Activated CD4-positive, alpha-beta T cell treated with anti-CD3 and anti-CD28 coated beads, Interleukin-2, amount 50 U/mL, for 16 hours (primary cell): ENCODE data around the gene MEGF11.
"Not testable (repeated sequence)": the region's sequence is repeated elsewhere in the genome, so short reads cannot be mapped to it uniquely, and the experiment has no call there.

Experiments
- DNase-seq: peaks from one replicate; pipeline ENCODE4 v3.0.0-alpha.2; 2020

MEGF11 gene

DNA sequence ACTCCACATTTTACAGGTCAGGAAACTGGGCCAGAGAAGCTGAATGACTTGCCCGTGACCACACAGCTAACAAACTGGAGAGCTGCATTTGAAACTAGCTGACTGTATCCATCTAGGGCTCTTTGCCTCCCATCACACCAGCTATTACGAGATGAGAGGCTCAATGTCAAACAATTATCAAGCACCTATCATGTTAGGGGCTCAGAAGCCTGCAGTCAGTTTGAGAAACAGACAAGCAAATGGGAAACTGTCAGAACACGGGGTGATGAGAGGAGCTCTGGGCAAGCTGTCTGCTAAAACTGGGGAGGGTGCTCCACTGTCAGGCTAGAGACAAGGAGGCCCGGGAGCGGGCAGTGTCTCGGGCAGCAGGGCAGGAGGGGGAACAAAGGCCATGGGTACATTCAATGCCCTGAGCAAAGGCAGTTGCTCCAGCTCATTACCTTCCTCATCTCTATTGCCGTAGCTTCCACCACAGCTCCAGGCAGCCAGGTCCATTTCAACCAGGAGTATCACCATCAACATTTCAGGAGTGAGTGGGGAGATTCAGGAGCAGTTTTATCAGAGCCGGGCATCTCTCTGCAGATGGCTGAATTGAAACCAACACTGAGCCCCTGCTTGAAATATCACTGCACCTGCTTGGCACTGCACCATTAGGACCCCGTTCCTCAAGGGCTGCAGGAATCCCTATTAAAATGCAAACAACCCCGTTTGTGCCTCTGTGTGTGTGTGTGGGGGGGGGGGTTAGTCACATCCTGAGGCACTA, 261.6 kb downstream of the MEGF11 start:
- no peak for DNase-seq

DNA sequence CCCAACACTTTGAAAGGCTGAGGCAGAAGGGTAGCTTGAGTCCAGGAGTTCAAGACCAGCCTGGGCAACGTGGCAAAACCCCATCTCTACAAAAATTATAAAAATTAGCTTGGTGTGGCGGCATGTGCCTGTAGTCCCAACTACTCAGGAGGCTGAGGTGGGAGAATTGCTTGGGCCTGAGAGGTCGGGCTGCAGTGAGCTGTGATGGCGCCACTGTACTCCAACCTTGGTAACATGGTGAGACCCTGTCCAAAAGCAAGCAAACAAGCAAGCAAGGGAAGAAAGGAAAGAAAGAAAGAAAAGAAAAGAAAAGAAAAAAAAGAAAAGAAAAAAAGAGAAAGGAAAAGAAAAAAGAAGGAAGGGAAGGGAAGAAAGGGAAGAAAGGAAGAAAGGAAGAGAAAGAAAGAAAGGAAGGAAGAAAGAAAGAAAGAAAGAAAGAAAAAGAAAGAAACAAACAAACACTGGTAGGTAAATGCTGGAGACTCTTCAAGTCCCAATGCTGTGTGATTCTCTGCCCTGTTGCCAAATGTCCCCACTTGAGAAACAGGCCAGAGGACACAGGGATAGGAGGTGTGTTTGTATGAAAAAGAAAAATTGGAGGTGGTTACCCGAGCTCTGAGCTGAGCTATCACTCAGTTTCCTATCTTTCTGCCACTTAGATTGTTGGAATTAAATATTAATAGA, 263.1 kb downstream of the MEGF11 start:
- no peak for DNase-seq

GRCh38 chr15:65987100-65987499, 266.4 kb downstream of the MEGF11 start:
- no peak for DNase-seq

GRCh38 chr15:65986416-65986815, 267.1 kb downstream of the MEGF11 start:
- no peak for DNase-seq

DNA sequence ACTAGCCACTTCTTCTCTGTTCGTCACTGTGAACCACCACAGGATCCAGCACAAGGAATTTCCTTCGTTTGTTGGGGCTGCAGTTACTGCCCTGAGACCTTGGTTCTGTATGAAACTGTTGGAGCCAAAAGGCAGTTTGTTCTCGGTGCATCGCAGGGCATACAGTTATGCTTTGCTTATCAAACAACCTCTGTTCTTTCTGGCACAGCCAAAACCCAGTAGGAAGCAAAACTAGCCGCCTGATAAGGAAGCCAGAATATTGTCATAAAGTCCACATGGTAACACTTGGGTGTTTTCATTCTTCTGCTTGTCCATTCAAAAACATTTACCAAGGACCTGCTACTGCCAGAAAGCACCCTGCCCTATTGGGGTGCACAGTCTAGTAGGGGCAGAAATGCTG, 268.2 kb downstream of the MEGF11 start:
- DNase-seq, result no peak

DNA sequence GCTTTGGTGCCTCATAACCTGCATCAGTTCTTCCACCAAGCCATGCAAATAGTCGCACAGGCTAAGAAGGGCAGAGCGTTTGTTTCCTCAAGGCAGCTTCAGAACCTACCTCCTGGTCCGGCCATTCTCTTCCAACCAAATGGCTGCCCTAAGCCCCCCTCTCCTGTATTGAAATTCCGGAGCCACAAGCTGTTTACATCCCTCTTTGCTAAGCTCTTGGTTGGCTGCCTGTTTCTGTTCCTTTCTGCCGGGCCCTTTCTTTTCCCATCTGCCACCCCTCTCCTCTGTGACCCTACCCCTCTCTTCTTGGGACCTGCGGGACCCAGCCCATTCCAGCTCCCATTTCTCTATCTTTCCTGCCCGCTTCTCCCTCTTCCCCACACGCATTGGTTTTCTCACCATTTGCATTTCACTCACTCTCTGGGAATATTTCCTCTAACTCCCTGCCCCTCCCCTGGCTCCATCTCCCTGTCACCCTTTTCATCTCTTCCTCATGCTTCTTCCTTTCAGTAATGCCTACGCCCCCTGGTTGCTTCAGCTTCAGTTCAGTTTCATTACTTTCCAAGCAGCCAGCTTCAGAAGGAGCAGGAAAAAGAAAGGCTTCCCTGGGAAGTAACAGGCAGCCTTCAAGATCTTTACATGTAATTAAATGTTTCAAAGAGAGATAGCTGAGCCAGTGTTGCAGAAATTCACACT, 270.8 kb downstream of the MEGF11 start:
- DNase-seq, result no peak

DNA sequence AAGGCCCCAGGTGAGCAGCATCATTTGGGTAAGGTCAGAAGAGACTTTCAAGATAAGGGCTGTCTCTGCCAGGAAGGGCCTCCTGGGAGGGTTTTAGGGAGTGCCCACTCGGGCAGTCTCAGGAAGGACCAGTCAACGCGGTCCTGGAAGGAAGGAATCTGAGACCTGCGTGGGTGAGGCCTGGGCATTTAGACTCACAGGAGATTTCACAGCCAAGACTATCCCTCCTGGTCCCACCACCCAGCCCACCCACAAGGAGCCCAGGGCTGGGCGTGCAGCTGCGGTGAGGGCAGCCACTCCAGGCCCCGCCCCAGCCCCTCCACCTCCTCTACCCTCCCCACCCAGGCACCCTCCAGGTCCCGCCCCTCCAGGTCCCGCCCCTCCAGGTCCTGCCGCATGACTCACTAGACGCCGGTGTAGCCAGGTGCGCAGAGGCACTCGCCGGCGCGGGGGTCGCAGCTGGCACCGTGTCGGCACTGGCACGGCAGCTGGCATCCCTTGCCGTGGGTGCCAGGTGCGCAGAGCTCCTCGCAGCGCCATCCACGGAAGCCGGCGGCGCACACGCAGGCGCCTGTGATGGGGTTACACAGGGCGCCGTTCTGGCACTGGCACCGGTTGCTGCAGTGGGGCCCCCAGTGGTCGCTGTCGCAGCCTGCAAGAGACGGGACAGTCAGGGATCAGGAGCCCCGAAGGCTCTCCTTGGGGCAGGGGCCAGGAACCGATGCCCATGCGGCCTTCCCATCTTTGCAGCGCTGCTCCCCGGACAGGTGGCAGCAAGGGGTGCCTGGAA, 271.5 kb downstream of the MEGF11 start:
- peak; percentile 28 for DNase-seq

DNA sequence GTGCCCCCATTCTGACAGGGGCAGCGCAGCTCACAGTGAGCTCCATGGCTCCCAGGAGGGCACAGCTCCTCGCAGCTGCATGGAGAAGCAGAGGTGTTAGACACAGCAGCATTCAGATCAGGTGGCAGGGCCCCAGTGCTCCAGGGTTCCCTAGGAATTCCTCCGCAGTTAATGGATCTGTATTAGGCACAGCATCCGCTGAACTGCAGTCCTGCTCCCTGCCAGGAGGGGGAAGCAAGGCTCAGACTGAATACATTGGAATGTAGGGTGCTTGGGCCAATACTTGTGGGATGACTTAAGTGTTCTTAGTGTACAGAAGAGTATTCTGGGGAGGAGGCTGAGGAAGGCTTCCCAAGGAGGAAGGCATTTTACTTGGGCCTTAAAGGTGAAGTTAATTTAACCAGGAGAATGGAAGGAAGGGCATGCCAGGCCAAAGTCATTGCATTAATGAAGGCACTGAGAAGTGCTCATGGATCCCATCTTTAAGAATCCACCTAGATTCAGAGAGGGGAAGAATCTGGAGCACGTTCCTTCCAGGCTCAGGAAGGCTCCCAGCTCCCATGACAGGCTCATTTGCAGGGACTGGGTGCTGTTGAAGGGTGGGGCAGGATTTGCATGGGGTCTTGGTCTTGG, 272.6 kb downstream of the MEGF11 start:
- DNase-seq, result peak; percentile 23

- no peak for DNase-seq
These were observed 273.7 kb downstream of the MEGF11 start for GRCh38 chr15:65979837-65980236.

DNA sequence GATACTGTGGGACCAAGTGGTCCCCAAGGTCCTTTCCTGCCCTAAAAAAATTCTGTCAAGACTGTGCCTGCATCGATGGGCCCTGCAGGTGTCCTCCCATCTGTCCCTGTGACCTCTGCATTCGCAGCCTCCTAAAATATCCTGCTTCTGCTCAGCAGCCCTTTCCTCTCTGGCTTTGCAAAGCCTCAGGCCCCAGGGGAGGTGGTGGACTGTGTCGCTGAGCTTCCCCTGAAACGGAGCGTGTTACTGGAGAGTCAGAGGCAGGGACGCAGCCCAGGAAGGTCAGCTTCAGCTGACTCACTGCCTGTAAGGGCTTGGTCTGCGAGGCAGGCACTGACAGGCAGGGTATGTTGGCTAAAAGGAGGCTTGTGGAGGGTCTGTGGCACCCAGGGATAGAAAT, 274.2 kb downstream of the MEGF11 start:
- no peak for DNase-seq

DNA sequence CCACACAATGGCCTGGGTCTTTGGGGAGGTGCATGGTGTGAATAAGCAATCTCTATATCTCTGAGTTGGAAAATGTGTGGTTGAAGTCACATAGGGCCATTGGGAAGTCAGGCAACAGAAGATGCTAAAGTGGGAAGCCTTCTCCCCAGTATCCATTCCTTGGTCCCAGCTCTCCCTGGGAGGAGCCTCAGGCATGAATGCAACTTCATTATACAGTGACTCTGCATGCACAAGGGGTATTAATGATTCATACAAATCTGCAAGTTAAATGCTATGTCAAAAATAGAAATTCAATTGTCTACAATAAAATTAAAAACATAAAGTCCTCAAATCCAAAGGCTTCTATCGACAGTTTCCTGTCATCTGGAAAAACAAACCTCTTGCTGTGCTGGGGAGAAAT, 275.4 kb downstream of the MEGF11 start:
- DNase-seq, result no peak

- not testable (repeated sequence) for DNase-seq
These were observed 277.4 kb downstream of the MEGF11 start for GRCh38 chr15:65976196-65976595.

GRCh38 chr15:65971741-65971995, 281.9 kb downstream of the MEGF11 start:
- DNase-seq, result no peak

DNA sequence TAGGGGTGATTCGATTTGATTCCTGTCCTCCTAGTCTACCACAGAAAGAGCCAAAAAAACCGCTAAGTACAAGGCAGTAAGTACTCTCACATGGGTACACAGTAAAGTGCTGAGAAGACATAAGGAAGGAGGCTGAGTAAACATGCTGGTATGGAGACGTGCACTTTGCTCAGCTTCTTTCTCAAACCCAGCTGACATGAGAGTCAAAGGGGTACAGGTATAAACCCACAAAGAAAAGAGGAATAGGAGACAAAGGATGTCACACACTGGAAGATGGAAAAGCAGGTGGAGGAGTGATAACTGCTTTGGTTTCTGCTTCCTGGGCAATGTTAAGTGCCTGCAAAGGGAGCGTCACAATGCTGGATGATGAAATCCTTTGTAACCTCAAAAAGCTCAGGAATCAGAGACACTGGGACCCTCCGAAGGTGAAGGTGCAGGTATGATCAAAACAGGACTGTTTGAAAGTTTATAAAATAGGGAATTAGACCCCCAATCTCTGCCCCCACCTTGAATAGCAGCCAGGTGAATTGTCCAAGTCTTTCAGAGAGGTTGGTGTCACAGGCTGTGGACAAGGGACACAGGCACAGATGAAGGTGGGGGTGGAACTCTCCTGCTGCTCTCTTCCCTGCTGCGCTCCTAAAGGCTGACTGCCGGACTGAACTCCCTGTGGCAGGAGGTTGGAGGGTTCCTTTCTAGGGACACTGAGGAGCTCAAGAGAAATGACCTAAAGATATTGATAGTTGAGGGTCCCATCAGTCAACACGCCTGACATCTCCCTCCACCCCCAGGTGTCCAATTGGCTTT, 282.4 kb downstream of the MEGF11 start:
- no peak for DNase-seq

DNA sequence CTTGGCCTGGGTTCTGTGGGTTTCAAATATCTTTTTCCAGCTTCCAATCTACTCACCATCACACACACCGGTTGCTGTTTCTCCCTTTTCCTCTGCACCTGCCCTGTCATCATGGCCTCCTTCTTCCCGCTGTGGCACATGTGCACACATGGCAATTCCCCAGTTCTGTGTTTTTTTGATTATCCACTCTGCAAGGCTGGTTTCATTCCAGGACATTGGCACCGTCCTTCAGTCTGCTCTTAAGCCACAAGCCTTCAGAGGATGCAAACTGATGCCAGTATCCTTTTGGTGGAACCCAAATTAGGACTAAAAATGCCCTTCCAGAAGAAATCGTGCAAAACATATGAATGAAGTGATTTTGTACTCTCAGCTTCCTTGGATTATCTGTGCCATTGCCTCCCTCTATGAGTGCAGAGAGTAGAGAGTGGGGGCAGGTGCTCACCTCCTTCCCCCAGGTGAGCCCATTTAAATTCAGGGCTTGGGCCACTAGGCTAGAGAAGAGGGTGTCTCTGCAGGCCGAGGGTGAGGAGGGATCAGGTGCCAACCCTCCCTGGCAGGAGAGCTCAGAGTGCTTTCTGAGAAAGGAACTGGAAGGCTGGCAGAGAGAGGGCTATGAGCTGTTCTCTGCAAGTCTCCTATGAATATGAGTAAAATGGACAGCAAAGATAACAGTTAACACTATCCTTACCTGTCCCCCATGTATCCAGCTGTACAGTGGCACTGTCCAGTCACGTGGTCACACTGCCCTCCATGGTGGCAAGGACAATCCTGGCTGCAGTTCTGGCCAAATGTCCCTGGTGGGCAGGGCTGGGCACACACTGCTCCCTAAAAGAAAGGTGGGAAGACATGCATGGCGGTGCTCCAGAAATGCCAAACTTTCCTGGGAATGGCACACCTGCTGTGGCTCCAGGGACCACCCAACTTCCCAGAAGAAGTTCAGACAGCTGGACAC, 283.4 kb downstream of the MEGF11 start:
- DNase-seq, result no peak

DNA sequence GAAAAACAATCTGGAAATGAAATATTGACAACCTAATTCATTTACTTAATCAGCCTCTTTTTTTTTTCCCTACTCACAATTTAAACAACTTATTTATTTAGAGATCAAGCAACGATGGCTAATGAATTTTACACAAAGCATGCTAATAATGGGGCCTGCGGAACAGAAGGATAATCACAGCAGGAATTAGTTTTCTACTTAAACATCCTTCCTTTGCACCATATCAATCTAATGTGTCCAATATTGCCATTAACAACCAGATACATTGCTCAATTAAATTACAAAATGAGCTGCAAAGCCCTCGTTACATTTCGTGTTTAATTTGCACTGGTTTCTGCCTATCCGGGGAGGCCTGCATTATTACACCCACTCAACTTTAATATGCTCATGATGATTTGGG, 285.0 kb downstream of the MEGF11 start:
- no peak for DNase-seq

GRCh38 chr15:65964792-65965433, 288.6 kb downstream of the MEGF11 start:
- no peak for DNase-seq

GRCh38 chr15:65963911-65964482, 289.6 kb downstream of the MEGF11 start:
- no peak for DNase-seq

DNA sequence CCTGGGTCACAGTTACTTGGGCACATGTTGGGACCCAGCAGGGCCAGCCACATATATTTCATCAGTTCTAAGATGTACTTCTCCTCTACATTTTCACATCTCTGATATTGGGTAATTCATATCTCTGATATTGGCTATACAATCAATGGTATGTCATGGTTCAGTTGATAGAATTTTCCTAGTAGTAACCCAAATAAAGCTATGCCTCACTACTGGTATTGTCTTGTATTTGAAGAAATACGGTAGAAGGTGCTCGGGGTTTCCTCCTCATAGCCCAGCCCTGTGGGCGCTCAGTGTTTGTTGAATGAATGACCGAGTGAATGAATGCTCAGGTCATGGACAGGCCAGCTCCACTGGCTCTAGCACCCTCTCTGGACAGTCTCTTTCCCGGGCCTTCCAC, 290.2 kb downstream of the MEGF11 start:
- no peak for DNase-seq

DNA sequence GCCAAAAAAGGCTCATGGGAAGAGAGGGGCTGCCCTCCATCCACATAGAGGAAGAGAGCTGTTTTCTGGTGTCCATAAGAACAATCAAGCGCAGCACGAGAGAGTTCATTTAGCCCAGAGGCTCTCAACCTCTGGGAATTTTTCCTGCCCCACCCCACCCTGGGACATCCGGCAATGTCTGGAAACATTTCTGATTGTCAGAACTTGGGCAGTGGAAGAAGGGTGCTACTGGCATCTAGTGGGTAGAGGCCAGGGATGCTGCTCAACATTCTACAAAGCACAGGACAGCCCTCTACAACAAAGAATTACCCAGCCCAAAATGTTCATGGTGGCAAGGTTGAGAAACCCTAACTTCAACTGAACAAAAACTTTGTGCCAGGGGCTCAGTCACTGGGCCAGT, 291.4 kb downstream of the MEGF11 start:
- DNase-seq, result no peak
